GM11168 (cell line): ENCODE measurements around the gene TBL1X.

ENCODE experiments used
- in situ Hi-C: fragments of 300-500 bp; cut with MboI; formaldehyde crosslinking; loops from one replicate; pipeline ENCODE4 v1.12.0; 2022; ENCODE audit warnings: low sequenced_read_pairs; ENCODE audit not compliant: unreplicated experiment

Gene TBL1X

GRCh38 chrX:9682456-9682855, 217.6 kb downstream of the TBL1X start:
- in situ Hi-C loops: loop anchor here (25.0 kb wide), 1 partner anchor 220 kb away; the partner anchor contains the start of gene TBL1X

GRCh38 chrX:9682861-9683260, 218.0 kb downstream of the TBL1X start:
- in situ Hi-C loops: loop anchor here (25.0 kb wide), 1 partner anchor 221 kb away; the partner anchor contains the start of gene TBL1X

GRCh38 chrX:9683350-9683749, 218.5 kb downstream of the TBL1X start:
- in situ Hi-C loops: loop anchor here (25.0 kb wide), 1 partner anchor 221 kb away; the partner anchor contains the start of gene TBL1X

- in situ Hi-C loops: loop anchor here (25.0 kb wide), 1 partner anchor 226 kb away; the partner anchor contains the start of gene TBL1X
Observed at GRCh38 chrX:9687899-9688298, 223.0 kb downstream of the TBL1X start.

GRCh38 chrX:9688833-9689232, 224.0 kb downstream of the TBL1X start:
- in situ Hi-C loops: loop anchor here (25.0 kb wide), 1 partner anchor 227 kb away; the partner anchor contains the start of gene TBL1X

GRCh38 chrX:9690046-9690445, 225.2 kb downstream of the TBL1X start:
- in situ Hi-C loops: loop anchor here (25.0 kb wide), 1 partner anchor 228 kb away; the partner anchor contains the start of gene TBL1X

- in situ Hi-C loops: loop anchor here (25.0 kb wide), 1 partner anchor 231 kb away; the partner anchor contains the start of gene TBL1X
Observed at GRCh38 chrX:9693307-9694001, 228.6 kb downstream of the TBL1X start.

- in situ Hi-C loops: loop anchor here (25.0 kb wide), 1 partner anchor 236 kb away; the partner anchor contains the start of gene TBL1X
Observed at GRCh38 chrX:9698576-9698975, 233.7 kb downstream of the TBL1X start.

GRCh38 chrX:9700555-9700954, 235.7 kb downstream of the TBL1X start:
- in situ Hi-C loops: loop anchor here (25.0 kb wide), 1 partner anchor 738 kb away; no protein-coding TSS in a partner anchor

GRCh38 chrX:9701790-9702189, 236.9 kb downstream of the TBL1X start:
- in situ Hi-C loops: loop anchor here (25.0 kb wide), 1 partner anchor 739 kb away; no protein-coding TSS in a partner anchor

GRCh38 chrX:9703406-9703805, 238.5 kb downstream of the TBL1X start:
- in situ Hi-C loops: loop anchor here (25.0 kb wide), 1 partner anchor 741 kb away; no protein-coding TSS in a partner anchor

GRCh38 chrX:9704876-9705465, 240.1 kb downstream of the TBL1X start:
- in situ Hi-C loops: loop anchor here (25.0 kb wide), 1 partner anchor 743 kb away; no protein-coding TSS in a partner anchor

GRCh38 chrX:9706421-9706820, 241.6 kb downstream of the TBL1X start:
- in situ Hi-C loops: loop anchor here (25.0 kb wide), 1 partner anchor 744 kb away; no protein-coding TSS in a partner anchor

- in situ Hi-C loops: loop anchor here (25.0 kb wide), 1 partner anchor 745 kb away; no protein-coding TSS in a partner anchor
Observed at GRCh38 chrX:9707306-9708033, 242.6 kb downstream of the TBL1X start.

GRCh38 chrX:9708086-9708485, 243.2 kb downstream of the TBL1X start:
- in situ Hi-C loops: loop anchor here (25.0 kb wide), 1 partner anchor 746 kb away; no protein-coding TSS in a partner anchor

- in situ Hi-C loops: loop anchor here (25.0 kb wide), 1 partner anchor 747 kb away; no protein-coding TSS in a partner anchor
Observed at GRCh38 chrX:9708923-9709553, 244.2 kb downstream of the TBL1X start.

- in situ Hi-C loops: loop anchor here (25.0 kb wide), 1 partner anchor 748 kb away; no protein-coding TSS in a partner anchor
Observed at GRCh38 chrX:9710332-9710731, 245.5 kb downstream of the TBL1X start.

- in situ Hi-C loops: loop anchor here (25.0 kb wide), 1 partner anchor 755 kb away; no protein-coding TSS in a partner anchor
Observed at GRCh38 chrX:9717376-9717775, 252.5 kb downstream of the TBL1X start.

- in situ Hi-C loops: loop anchor here (25.0 kb wide), 1 partner anchor 762 kb away; no protein-coding TSS in a partner anchor
Observed at GRCh38 chrX:9724711-9725110, 259.9 kb downstream of the TBL1X start.
